GM18519 (cell line): ENCODE measurements around the gene CCNJL.
A peak's percentile ranks its signal among the peaks of the same experiment; 100 is the strongest.

Source experiments
- ATAC-seq: cut with Tn5 transposase; IDR thresholded peaks from one replicate; pipeline ENCODE4 v1.9.1; 2021; ENCODE audit warnings: mild to moderate bottlenecking, moderate library complexity; ENCODE audit not compliant: unreplicated experiment, low FRiP score

The CCNJL gene

DNA sequence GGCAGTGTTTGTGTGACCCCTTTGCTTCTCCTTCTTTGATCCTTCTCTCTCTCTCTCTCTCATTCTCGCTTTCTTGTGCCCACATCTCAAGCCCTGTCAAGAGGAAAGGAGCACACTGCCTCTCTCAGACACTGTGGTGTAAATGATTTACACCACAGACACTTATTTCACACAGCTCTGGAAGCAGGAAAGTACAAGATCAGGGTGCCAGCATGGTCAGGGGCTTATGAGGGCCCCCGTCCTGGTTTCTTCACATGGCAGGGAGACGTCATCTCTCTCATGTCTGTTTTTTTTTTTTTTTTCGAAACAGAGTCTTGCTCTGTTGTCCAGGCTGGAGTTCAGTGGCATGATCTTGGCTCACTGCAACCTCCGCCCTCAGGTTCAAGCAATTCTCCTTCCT, 76.6 kb downstream of the CCNJL start:
- no peak for ATAC-seq

GRCh38 chr5:160233215-160233614, 79.1 kb downstream of the CCNJL start:
- ATAC-seq = peak; percentile 35

- no peak for ATAC-seq
Measured at GRCh38 chr5:160231783-160232342, 80.5 kb downstream of the CCNJL start.

- peak; percentile 43 for ATAC-seq
Measured at GRCh38 chr5:160230686-160231527, 81.5 kb downstream of the CCNJL start.

- ATAC-seq = no peak
Measured at GRCh38 chr5:160229190-160229742, 83.1 kb downstream of the CCNJL start, which contains the start of gene FABP6. TSS of gene FABP6 (plus strand) at chr5:160229506. CDS start at chr5:160229558, 52 bp downstream.

- ATAC-seq = no peak
Measured at GRCh38 chr5:160227012-160227411, 85.4 kb downstream of the CCNJL start.

- no peak for ATAC-seq
Measured at GRCh38 chr5:160221082-160221481, 91.3 kb downstream of the CCNJL start.

DNA sequence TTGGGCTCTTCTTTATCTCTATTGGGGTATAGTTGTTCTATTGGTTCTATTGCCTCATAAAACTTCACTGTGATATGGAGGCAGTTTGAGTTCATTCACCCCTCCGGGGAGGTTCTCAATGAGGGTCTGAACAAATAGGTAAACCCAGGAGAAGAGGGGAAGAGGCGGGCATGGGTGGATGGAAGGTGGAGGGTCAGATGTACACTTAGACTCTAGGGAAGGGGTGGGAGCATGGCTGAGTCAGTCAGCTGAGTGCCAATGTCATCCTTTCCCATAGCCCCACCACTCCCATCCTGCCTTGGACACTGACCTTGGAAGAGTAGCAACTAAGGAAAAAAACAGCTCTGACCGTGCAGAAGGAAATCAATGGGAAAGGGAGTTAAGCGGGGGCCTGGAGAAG, 93.0 kb downstream of the CCNJL start:
- ATAC-seq = no peak

- ATAC-seq = no peak
Measured at GRCh38 chr5:160213537-160213936, 98.8 kb downstream of the CCNJL start.

DNA sequence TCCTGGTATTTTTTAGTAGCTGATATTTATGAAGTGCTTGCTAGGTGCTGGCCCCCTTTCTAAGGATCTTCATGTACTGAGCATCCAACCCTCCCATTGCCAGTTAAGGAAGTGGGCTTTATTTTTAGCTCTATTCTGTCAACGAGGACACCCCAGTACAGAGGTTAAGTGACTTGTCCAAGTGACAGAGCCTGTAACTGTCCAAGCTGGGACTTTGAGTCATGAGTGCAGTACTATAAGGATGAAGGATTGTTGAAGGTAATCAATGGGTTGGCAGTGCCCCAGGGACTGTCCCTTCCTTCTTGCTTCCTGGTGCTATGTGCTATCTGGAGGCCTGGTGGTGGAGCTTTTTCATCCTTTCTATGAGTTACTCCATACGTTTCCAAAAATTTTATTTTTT, 101.0 kb downstream of the CCNJL start:
- ATAC-seq = no peak

DNA sequence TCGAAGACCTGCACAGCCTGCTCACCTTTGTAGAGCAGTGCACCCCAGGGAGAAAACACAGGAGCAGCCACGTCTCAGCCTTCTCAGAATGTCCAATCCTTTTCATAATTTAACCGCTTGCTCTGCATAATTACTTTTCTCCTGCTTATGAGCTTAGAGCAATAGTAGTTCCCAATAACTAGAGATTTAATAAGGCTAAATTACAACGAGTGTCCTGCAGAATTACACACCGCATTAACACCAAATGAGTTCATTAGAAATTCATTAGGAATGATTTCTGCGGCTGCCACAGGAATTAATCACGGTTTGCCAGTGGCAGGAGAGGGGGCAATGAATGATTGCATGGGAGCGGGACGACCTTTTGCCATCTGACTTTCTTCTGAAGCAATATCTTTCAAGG, 101.8 kb downstream of the CCNJL start:
- no peak for ATAC-seq

DNA sequence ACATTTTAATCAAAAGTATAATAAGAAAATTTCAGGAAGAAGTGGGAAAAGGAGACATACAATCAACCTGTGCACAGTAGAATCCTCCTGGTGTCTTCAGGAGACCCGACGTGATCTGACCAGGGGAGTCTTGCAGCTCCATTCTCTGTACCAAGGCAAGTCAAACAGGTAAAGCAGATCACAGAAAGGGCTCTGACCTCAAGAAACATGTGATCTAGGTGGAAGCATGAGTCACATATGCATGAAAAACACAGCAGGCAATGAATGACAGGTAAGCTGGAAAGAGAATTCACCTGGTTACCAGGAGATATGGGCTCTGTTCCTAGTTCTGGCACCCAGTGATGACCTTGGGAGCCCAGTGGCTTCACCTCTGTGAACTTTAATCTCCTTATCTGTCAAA, 102.4 kb downstream of the CCNJL start:
- ATAC-seq = no peak

GRCh38 chr5:160207061-160207460, 105.3 kb downstream of the CCNJL start:
- no peak for ATAC-seq
